Measurements from ENCODE around the gene SETBP1.

SETBP1 gene

GRCh38 chr18:44878335-44878734, 197.6 kb downstream of the SETBP1 start:
- Histone ChIP-seq H3K27me3 (no peaks in the 10 kb centered on the region), H3K9me3 (no peaks in the 10 kb centered on the region), H3K4me3 (ENCODE audit: low read depth, low read length) (no peak overlapping the region), H3K4me1 (no peaks in the 10 kb centered on the region), H3K36me3 (no peaks in the 10 kb centered on the region)
- TF ChIP-seq, protein P1, sequence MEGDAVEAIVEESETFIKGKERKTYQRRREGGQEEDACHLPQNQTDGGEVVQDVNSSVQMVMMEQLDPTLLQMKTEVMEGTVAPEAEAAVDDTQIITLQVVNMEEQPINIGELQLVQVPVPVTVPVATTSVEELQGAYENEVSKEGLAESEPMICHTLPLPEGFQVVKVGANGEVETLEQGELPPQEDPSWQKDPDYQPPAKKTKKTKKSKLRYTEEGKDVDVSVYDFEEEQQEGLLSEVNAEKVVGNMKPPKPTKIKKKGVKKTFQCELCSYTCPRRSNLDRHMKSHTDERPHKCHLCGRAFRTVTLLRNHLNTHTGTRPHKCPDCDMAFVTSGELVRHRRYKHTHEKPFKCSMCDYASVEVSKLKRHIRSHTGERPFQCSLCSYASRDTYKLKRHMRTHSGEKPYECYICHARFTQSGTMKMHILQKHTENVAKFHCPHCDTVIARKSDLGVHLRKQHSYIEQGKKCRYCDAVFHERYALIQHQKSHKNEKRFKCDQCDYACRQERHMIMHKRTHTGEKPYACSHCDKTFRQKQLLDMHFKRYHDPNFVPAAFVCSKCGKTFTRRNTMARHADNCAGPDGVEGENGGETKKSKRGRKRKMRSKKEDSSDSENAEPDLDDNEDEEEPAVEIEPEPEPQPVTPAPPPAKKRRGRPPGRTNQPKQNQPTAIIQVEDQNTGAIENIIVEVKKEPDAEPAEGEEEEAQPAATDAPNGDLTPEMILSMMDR (IDR thresholded peaks at IDR 0.05; ENCODE audit: low read depth, low read length) = no peak
- DNase-seq = no peak

- DNase-seq = no peak
- Histone ChIP-seq H3K4me3 (ENCODE audit: low read depth, low read length) (no peak overlapping the region), H3K27me3 (no peaks in the 10 kb centered on the region), H3K9me3 (no peaks in the 10 kb centered on the region), H3K36me3 (no peaks in the 10 kb centered on the region), H3K4me1 (no peaks in the 10 kb centered on the region)
- TF ChIP-seq, protein P1 (IDR thresholded peaks at IDR 0.05; ENCODE audit: low read depth, low read length) = no peak
Observed at GRCh38 chr18:44880170-44880569, 199.5 kb downstream of the SETBP1 start.

DNA sequence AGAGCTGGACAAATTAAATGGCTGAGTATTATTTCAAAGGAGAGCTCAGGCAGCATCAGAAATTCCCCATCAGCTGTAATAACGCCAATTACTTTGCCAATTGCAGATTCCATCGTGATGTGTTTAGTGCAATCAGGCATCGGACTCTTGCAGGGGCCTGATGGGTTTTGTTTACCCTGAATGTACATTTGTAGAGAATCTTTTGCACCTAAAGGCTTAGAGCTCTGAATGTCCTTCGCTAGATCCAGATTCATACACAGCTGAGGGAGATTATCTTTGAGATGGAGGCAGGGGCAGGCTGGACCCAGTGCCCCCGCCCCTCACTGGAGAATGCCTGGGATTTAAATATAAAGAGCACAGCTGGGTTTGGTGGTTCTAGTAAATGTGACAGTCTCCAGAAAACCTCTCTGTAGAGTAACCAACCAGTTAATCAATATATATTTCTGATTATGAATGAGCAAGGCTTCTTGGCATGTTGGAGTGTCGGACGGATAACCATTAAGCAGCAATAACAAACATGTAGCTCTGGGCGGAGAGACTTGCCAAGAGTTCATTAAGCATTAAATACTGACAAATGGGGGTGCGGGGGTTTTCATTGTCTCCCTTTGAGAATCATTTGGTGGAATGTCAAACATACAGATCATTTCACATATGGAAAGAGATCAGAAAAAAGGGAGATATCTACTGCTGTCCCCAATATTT, 200.9 kb downstream of the SETBP1 start:
- no peak overlapping the region for H3K4me3 ChIP-seq (ENCODE audit: low read depth, low read length)
- no peaks in the 10 kb centered on the region for H3K27me3 ChIP-seq
- TF ChIP-seq, protein P1 (IDR thresholded peaks at IDR 0.05; ENCODE audit: low read depth, low read length) = no peak
- H3K36me3 ChIP-seq = no peaks in the 10 kb centered on the region
- H3K4me1 ChIP-seq = no peaks in the 10 kb centered on the region
- no peak for DNase-seq
- H3K9me3 ChIP-seq = no peaks in the 10 kb centered on the region

DNA sequence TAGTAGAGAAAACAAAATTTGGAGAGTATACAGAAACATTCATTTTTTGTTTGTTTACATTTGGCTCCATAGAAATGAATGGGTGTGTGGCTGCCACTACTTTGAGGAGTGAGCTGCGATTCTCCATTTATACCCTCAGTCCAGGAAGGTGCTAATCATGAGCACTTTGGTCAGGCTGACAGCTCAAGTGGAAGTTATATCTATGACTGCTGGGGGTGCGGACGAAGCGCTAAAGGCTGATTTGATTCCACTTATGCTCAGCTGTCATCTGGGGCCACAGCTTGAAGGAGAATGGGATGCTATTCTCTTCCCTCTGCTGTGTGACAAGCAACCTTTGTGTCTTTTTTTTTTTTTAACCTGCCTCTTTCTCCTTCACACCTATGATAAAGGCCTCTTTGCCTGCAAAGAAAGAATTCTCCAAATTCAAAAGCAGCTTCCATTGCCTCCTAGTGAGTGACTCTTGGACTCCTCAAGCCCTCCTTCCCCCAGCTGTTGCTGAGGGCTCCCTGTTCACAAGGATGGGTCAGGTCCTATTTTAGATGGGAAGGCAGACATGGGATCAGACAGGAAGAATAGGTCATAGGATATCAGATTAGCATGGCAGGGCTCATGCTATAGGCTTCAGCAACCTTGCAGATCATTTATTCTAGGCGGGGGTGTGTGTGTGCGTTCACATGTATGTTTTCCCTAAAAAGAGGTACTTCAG, 201.6 kb downstream of the SETBP1 start:
- Histone ChIP-seq H3K36me3 (no peaks in the 10 kb centered on the region), H3K4me1 (no peaks in the 10 kb centered on the region), H3K9me3 (no peaks in the 10 kb centered on the region), H3K4me3 (ENCODE audit: low read depth, low read length) (no peak overlapping the region), H3K27me3 (no peaks in the 10 kb centered on the region)
- TF ChIP-seq, protein P1 (IDR thresholded peaks at IDR 0.05; ENCODE audit: low read depth, low read length) = no peak
- DNase-seq = no peak

DNA sequence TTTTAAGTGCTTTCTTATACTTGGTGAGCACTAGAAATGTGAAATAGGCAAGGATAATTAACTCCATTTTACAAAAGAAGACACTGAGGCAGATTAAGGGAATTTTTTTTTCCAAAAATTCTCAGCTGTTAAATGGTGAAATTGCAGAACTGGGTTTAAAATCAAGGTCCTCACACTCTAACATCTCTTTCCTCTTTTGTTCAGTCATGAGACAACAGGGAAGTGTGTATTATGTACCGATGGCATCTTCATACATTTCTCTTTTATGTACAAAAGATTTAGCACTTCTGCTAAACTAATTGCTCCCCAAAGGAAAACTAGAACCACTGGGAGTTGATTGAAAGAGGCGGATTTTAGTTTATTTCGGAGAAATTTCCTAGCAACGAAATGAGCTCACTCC, 203.0 kb downstream of the SETBP1 start:
- no peak overlapping the region for H3K4me3 ChIP-seq (ENCODE audit: low read depth, low read length)
- TF ChIP-seq, protein P1 (IDR thresholded peaks at IDR 0.05; ENCODE audit: low read depth, low read length) = no peak
- no peaks in the 10 kb centered on the region for H3K27me3 ChIP-seq
- H3K36me3 ChIP-seq = no peaks in the 10 kb centered on the region
- no peak for DNase-seq
- no peaks in the 10 kb centered on the region for H3K4me1 ChIP-seq
- no peaks in the 10 kb centered on the region for H3K9me3 ChIP-seq

DNA sequence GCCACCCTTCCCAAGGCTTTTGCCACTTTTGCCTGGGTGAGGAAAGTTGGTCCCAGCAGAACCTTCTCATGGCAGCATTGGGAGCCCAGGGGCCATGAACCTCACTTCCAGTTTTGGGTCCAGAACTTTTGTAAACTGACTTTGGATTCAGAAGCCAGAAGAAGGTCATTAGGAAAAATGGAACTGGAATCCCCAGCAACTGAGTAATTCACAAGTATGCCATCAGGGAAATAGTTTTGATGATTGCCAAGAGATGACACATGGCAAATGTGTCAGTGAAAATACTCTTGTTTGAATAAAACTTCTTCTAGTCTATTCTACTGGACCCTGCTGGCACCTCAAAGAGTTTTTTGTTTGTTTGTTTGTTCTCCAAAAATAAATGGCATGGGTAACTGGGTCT, 203.7 kb downstream of the SETBP1 start:
- H3K4me3 ChIP-seq (ENCODE audit: low read depth, low read length) = no peak overlapping the region
- no peaks in the 10 kb centered on the region for H3K36me3 ChIP-seq
- H3K4me1 ChIP-seq = no peaks in the 10 kb centered on the region
- H3K27me3 ChIP-seq = no peaks in the 10 kb centered on the region
- DNase-seq = no peak
- TF ChIP-seq, protein P1 (IDR thresholded peaks at IDR 0.05; ENCODE audit: low read depth, low read length) = no peak
- no peaks in the 10 kb centered on the region for H3K9me3 ChIP-seq
